Right atrium auricular region (tissue), 2 donors: ENCODE measurements around the gene SIAE. TPM values are rescaled to one million over a fixed set of nuclear protein-coding genes. Genes with fewer than 3 reads are reported as not detected.
A peak's percentile ranks its signal among the peaks of the same experiment; 100 is the strongest.

Experiments used
- DNase-seq: peaks from one replicate; pipeline ENCODE4 v3.0.0-alpha.2; 2019; ENCODE audit warnings: low spot score
- H3K27ac ChIP-seq, 2 donors: fragments of 200-600 bp; sonication (generic); 1 replicate in 1 of 2; 2 replicates in 1 of 2; pipeline ENCODE4 v1.5.1; 2016 to 2019
- H3K27me3 ChIP-seq, 2 donors: fragments of 200-600 bp; sonication (generic); one replicate each; pipeline versions ENCODE4 v1.5.1 to v1.6.0; 2017 to 2019
- H3K36me3 ChIP-seq: fragments of 200-600 bp; sonication (generic); one replicate; pipeline ENCODE4 v1.5.1; 2016
- H3K4me1 ChIP-seq, 2 donors: fragments of 200-600 bp; sonication (generic); one replicate each; pipeline versions ENCODE4 v1.5.1 to v1.6.0; 2017 to 2019
- H3K4me3 ChIP-seq, 2 donors: fragments of 200-600 bp; sonication (generic); 1 replicate in 1 of 2; 2 replicates in 1 of 2; pipeline ENCODE4 v1.5.1; 2017 to 2019; ENCODE audit warnings: mild to moderate bottlenecking in 1 of 2, moderate library complexity in 1 of 2
- H3K9me3 ChIP-seq, 2 donors: fragments of 200-600 bp; sonication (generic); one replicate each; pipeline ENCODE4 v1.5.1; 2019
- total RNA-seq, 2 donors: library from RNA; depleted of rRNA; stranded (reverse); fragments of >200 nt; gene quantifications; one replicate each; pipeline ENCODE4 v1.1.0, GENCODE V29; 2016
- TF ChIP-seq, protein P1 (sequence below), 2 donors: fragments of 200-600 bp; sonication (generic); IDR thresholded peaks; one replicate each; pipeline ENCODE4 v1.5.1; 2019; ENCODE audit warnings: antibody characterized with exemption in 2 of 2

Gene SIAE
- total RNA-seq, 2 donors from 2014 or later = 12.5 to 40.8 TPM

GRCh38 chr11:124643042-124643604 lies 30.4 kb downstream of the SIAE start:
- Histone ChIP-seq H3K4me3 (no peak overlapping the region), H3K9me3 (no peaks in the 10 kb centered on the region), H3K27ac (peak overlapping the region in 1 of 2 donors; percentile 11), H3K4me1 (peaks cover 0 to 4% of the 10 kb centered on the region in 2 donors), H3K36me3 (peaks cover 4% of the 10 kb centered on the region), H3K27me3 (no peaks in the 10 kb centered on the region)
- DNase-seq = no peak
- TF ChIP-seq, protein P1, sequence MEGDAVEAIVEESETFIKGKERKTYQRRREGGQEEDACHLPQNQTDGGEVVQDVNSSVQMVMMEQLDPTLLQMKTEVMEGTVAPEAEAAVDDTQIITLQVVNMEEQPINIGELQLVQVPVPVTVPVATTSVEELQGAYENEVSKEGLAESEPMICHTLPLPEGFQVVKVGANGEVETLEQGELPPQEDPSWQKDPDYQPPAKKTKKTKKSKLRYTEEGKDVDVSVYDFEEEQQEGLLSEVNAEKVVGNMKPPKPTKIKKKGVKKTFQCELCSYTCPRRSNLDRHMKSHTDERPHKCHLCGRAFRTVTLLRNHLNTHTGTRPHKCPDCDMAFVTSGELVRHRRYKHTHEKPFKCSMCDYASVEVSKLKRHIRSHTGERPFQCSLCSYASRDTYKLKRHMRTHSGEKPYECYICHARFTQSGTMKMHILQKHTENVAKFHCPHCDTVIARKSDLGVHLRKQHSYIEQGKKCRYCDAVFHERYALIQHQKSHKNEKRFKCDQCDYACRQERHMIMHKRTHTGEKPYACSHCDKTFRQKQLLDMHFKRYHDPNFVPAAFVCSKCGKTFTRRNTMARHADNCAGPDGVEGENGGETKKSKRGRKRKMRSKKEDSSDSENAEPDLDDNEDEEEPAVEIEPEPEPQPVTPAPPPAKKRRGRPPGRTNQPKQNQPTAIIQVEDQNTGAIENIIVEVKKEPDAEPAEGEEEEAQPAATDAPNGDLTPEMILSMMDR (IDR thresholded peaks at IDR 0.05) = no peak

DNA sequence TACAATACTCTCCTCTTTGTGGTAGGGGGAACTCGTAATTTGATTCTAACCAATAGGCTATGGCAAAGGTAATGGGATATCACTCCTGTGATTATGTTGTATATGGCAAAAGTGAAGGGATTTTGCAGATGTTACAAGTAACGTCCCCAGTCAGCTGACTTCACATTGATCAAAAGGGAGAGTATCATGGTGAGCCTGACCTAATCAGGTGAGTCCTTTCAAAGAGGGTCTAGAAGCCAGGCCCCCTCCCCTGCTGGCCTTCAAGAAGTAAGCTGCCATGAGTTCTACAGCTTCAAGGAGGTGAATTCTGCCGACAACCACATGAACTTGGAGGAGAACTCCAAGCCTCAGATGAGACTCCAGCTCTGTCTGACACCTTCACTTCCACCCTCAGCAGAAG lies 30.9 kb downstream of the SIAE start:
- Histone ChIP-seq H3K9me3 (no peaks in the 10 kb centered on the region), H3K4me1 (peaks cover 0 to 4% of the 10 kb centered on the region in 2 donors), H3K27me3 (no peaks in the 10 kb centered on the region), H3K27ac (no peak overlapping the region), H3K4me3 (no peak overlapping the region), H3K36me3 (peaks cover 9% of the 10 kb centered on the region)
- TF ChIP-seq, protein P1 (IDR thresholded peaks at IDR 0.05) = no peak
- no peak for DNase-seq

DNA sequence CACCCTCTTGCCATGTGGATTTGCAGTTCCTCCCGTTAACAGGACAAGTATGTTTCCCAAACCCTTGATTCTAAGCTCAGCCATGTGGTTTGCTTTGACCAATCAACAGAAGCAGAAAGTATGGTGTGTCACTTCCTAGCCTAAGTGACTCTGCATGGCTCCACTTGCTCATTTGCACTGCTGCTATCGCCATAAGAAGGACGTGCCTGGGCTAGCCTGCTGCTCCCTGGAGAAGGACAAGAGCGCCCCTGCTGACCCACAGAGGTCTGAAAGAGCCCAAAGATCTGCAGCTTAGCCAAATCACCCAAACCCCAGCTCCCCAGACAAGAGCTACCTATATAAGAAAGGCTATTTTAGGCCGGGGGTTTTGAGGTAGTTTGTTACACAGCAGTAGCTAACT lies 32.9 kb downstream of the SIAE start:
- Histone ChIP-seq H3K36me3 (peaks cover 24% of the 10 kb centered on the region), H3K9me3 (no peaks in the 10 kb centered on the region), H3K4me1 (peaks cover 0 to 4% of the 10 kb centered on the region in 2 donors), H3K4me3 (no peak overlapping the region), H3K27me3 (no peaks in the 10 kb centered on the region), H3K27ac (no peak overlapping the region)
- no peak for DNase-seq
- TF ChIP-seq, protein P1 (IDR thresholded peaks at IDR 0.05) = no peak

DNA sequence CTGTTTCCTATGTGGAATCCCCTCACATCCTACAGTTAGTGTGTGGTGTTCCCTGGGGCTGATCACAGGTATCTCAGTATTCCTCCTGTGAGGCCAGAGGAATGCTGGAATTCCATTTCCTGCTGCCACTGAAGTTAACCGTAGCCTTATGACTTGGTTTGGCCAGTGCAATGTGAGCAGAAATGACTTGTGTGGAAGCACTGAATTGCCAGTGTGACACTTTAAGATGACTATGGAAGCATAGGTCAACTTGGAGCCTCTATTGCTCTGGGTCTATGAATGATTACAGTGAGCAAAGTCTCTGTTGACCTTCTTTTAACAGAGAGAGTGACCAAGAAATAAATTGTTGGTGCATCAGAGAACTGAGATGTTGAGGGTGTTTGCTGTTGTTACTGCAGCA lies 34.4 kb downstream of the SIAE start:
- Histone ChIP-seq H3K4me1 (no peaks in the 10 kb centered on the region), H3K27ac (no peak overlapping the region), H3K9me3 (no peaks in the 10 kb centered on the region), H3K36me3 (peaks cover 36% of the 10 kb centered on the region), H3K27me3 (no peaks in the 10 kb centered on the region), H3K4me3 (no peak overlapping the region)
- no peak for DNase-seq
- TF ChIP-seq, protein P1 (IDR thresholded peaks at IDR 0.05) = no peak

GRCh38 chr11:124638500-124638899 lies 35.0 kb downstream of the SIAE start:
- Histone ChIP-seq H3K4me1 (no peaks in the 10 kb centered on the region), H3K4me3 (no peak overlapping the region), H3K27me3 (no peaks in the 10 kb centered on the region), H3K27ac (no peak overlapping the region), H3K9me3 (no peaks in the 10 kb centered on the region), H3K36me3 (peaks cover 43% of the 10 kb centered on the region)
- no peak for DNase-seq
- TF ChIP-seq, protein P1 (IDR thresholded peaks at IDR 0.05) = no peak

- Histone ChIP-seq H3K4me1 (no peaks in the 10 kb centered on the region), H3K4me3 (no peak overlapping the region), H3K27ac (no peak overlapping the region), H3K9me3 (no peaks in the 10 kb centered on the region), H3K36me3 (peaks cover 68% of the 10 kb centered on the region), H3K27me3 (no peaks in the 10 kb centered on the region)
- no peak for DNase-seq
- TF ChIP-seq, protein P1 (IDR thresholded peaks at IDR 0.05) = no peak
Observed at GRCh38 chr11:124635932-124636331, 37.6 kb downstream of the SIAE start.
